Endometrium (tissue), 2 donors: ENCODE data around the gene HOXD12.

ENCODE experiments used
- FAIRE-seq: peaks from 2 replicates; lab custom pipeline; 2012; peaks lifted over from hg19 to GRCh38; lab: Jason Lieb, UNC
- donor health status: control.
- donor health status: control.

Gene HOXD12

GRCh38 chr2:176149481-176149938 is 49.9 kb downstream of the HOXD12 start:
- FAIRE-seq = no peak

- FAIRE-seq = no peak
These were observed 50.5 kb downstream of the HOXD12 start for GRCh38 chr2:176149939-176150583.

GRCh38 chr2:176150584-176151441 is 51.2 kb downstream of the HOXD12 start:
- FAIRE-seq = no peak

- FAIRE-seq = no peak
These were observed 52.1 kb downstream of the HOXD12 start, which contains the start of gene HOXD4 for GRCh38 chr2:176151442-176152287. HOXD4 (plus strand) TSS chr2:176151550; CDS start chr2:176151634, 84 bp downstream.
